ENCODE results near the gene BANP. TPM values are rescaled to one million over a fixed set of nuclear protein-coding genes. Genes with fewer than 3 reads are reported as not detected.
"Not testable (repeated sequence)": the region's sequence is repeated elsewhere in the genome, so short reads cannot be mapped to it uniquely, and the experiment has no call there.

Gene BANP
- total and polyA plus RNA-seq, 4 donors = 7.4 to 35.6 (median 19.7) TPM

DNA sequence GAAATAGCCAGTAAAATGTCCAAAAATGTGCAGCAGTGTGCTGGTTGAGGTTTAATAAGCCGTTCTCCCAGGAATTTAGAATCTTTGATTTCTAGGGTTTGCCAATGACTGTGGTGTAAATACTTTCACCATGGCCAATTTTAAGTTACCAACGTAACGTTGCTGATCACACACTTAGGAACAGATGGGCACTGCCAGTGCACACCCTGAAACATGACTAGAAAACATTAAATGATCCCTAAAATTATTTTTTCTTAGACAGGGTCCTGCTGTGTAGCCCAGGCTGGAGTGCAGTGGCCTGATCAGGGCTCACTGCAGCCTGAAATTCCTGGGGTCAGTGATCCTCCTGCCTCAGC is 18.1 kb upstream of the BANP start:
- no peak overlapping the region for H3K4me3 ChIP-seq (ENCODE audit: low read length in 2 of 2)

DNA sequence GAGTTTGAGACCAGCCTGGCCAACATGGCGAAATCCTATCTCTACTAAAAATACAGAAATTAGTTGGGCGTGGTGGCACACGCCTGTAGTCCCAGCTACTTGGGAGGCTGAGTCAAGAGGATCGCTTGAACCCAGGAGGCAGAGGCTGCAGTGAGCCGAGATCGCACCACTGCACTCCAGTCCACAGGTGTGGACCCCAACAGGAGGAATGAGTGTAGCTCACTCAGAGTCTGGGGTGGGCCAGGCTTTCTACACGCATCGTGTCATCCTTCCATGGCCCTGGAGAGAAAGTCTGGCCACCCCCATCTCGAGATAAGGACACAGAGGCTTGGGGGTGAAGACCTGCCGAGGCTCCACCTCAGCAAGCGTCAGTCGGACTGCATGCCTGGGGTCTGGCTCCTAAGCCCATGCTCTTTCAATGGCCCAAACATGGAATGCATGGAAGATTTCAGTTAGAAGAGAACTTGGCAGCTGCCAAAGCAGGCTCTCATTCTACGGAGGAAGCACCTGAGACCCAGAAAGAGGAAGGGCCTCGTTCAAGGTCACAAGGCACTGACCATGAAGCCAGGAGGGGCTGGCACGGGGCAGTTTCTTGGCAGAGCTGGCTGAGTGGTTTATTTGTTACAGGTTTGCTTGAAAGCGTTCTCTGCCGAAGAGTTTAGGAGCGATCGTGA is 16.3 kb upstream of the BANP start:
- H3K4me1 ChIP-seq (ENCODE audit: control insufficient read depth in 1 of 2, insufficient read depth in 2 of 2, low read length in 2 of 2); H3K36me3 ChIP-seq (ENCODE audit: control insufficient read depth in 1 of 2, insufficient read depth in 2 of 2, low read length in 1 of 2); intact Hi-C loops (cut with DNase I); H3K9me3 ChIP-seq (ENCODE audit: control insufficient read depth, low read length); DNase-seq; H3K27ac ChIP-seq (ENCODE audit: low read depth in 1 of 2, low read length in 2 of 2); H3K27me3 ChIP-seq (ENCODE audit: control insufficient read depth in 1 of 2, insufficient read depth in 2 of 2, low read length in 1 of 2); ATAC-seq (ENCODE audit: low FRiP score); H3K4me3 ChIP-seq (ENCODE audit: low read length in 2 of 2): not testable (repeated sequence)
- 87 to 90% methylated on average over 18 to 19 of the region's 19 CpGs for WGBS, 2 donors

More for the DNA sequence above, 18.1 kb upstream of the BANP start:
- no peaks in the 10 kb centered on the region for H3K4me1 ChIP-seq (ENCODE audit: control insufficient read depth in 1 of 2, insufficient read depth in 2 of 2, low read length in 2 of 2)
- intact Hi-C loops (cut with DNase I) = no loop called here
- H3K27me3 ChIP-seq (ENCODE audit: control insufficient read depth in 1 of 2, insufficient read depth in 2 of 2, low read length in 1 of 2) = no peaks in the 10 kb centered on the region
- 89 to 91% methylated on average over 3 of the region's 3 CpGs for WGBS, 2 donors
- H3K27ac ChIP-seq (ENCODE audit: low read depth in 1 of 2, low read length in 2 of 2) = no peak overlapping the region
- no peak for ATAC-seq (ENCODE audit: low FRiP score)
- no peaks in the 10 kb centered on the region for H3K9me3 ChIP-seq (ENCODE audit: control insufficient read depth, low read length)
- no peaks in the 10 kb centered on the region for H3K36me3 ChIP-seq (ENCODE audit: control insufficient read depth in 1 of 2, insufficient read depth in 2 of 2, low read length in 1 of 2)
- no peak for DNase-seq

DNA sequence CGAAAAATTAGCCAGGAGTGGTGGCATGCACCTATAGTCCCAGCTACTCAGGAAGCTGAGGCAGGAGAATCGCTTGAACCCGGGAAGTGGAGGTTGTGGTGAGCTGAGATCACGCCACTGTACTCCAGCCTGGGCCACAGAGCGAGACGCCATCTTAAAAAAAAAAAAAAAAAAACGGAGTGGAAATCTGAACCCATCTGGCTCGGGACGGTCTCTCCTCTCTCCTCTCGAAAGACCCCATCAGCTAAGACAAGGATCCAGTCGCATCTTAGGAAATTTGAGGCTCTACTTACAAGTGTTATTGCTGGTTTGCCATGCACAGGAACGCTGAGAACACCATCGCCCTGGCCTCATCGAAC is 15.2 kb upstream of the BANP start:
- H3K27me3 ChIP-seq (ENCODE audit: control insufficient read depth in 1 of 2, insufficient read depth in 2 of 2, low read length in 1 of 2); ATAC-seq (ENCODE audit: low FRiP score); H3K27ac ChIP-seq (ENCODE audit: low read depth in 1 of 2, low read length in 2 of 2); H3K9me3 ChIP-seq (ENCODE audit: control insufficient read depth, low read length); DNase-seq; intact Hi-C loops (cut with DNase I); H3K36me3 ChIP-seq (ENCODE audit: control insufficient read depth in 1 of 2, insufficient read depth in 2 of 2, low read length in 1 of 2); H3K4me3 ChIP-seq (ENCODE audit: low read length in 2 of 2); H3K4me1 ChIP-seq (ENCODE audit: control insufficient read depth in 1 of 2, insufficient read depth in 2 of 2, low read length in 2 of 2): not testable (repeated sequence)
- WGBS, 2 donors = 89% methylated on average over 14 of the region's 14 CpGs

DNA sequence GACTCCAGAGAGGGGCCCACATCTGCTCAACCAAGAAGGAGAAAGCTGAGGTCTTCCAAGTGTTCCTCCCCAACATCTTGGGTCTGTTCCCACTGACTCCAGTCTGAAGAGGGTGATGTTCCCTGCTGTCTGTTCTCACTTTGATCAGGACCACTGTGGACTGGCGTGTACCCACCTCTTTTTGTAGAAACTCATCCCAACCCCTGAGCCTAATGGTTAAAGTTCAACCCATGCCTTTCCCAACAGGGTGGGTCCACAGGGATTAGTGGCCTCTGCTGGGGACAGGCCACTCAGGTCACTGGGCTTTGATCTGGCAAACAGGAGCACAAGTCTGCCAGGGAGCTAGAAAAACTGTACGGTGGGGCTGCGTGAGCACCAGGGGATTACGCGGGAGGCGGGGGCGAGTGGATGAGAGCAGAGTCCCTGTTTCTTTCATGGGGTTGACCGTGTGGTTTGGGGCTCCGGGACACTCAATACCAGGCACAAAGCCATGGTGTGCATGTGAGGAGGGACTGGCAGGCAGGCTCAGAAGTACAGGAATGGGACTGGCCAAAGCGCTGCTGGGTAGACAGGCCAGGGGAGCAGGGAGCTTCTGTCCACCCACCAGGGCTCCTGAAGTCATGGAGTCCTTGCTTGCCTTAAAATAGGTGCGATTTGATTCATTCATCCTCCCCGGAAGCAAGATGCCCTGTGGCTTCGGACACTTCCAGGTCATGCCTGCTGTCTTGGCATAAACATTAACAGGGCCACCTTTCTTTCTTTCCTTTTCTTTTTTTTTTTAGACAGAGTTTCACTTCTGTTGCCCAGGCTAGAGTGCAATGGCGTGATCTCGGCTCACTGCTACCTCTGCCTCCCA is 14.6 kb upstream of the BANP start, which contains the start of gene CA5A:
Gene CA5A, minus strand, starts transcription at position 155 of the 856 bp plus-strand sequence. Its CDS starts 79 bp downstream, at position 76.
- Histone ChIP-seq H3K4me3 (ENCODE audit: low read length in 2 of 2) (no peak within 1 kb of the TSS), H3K27me3 (ENCODE audit: control insufficient read depth in 1 of 2, insufficient read depth in 2 of 2, low read length in 1 of 2) (no peaks in the 10 kb centered on the region), H3K4me1 (ENCODE audit: control insufficient read depth in 1 of 2, insufficient read depth in 2 of 2, low read length in 2 of 2) (no peaks in the 10 kb centered on the region), H3K9me3 (ENCODE audit: control insufficient read depth, low read length) (no peaks in the 10 kb centered on the region), H3K36me3 (ENCODE audit: control insufficient read depth in 1 of 2, insufficient read depth in 2 of 2, low read length in 1 of 2) (no peaks in the 10 kb centered on the region), H3K27ac (ENCODE audit: low read depth in 1 of 2, low read length in 2 of 2) (no peak within 1 kb of the TSS)
- 86 to 90% methylated on average over 15 of the region's 15 CpGs for WGBS, 2 donors
- intact Hi-C loops (cut with DNase I) = no loop called here
- DNase-seq (no peak), ATAC-seq (ENCODE audit: low FRiP score) (no peak)

DNA sequence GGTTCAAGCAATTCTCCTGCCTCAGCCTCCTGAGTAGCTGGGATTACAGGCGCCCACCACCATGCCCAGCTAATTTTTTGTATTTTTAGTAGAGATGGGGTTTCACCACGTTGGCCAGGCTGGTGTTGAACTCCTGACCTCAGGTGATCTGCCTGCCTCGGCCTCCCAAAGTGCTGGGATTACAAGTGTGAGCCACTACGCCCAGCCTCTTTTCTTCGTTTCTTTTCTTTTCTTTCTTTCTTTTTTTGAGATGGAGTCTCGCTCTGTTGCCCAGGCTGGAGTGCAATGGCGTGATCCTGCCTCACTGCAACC is 14.0 kb upstream of the BANP start:
- H3K36me3 ChIP-seq (ENCODE audit: control insufficient read depth in 1 of 2, insufficient read depth in 2 of 2, low read length in 1 of 2); H3K9me3 ChIP-seq (ENCODE audit: control insufficient read depth, low read length); H3K27ac ChIP-seq (ENCODE audit: low read depth in 1 of 2, low read length in 2 of 2); H3K27me3 ChIP-seq (ENCODE audit: control insufficient read depth in 1 of 2, insufficient read depth in 2 of 2, low read length in 1 of 2); DNase-seq; H3K4me3 ChIP-seq (ENCODE audit: low read length in 2 of 2); H3K4me1 ChIP-seq (ENCODE audit: control insufficient read depth in 1 of 2, insufficient read depth in 2 of 2, low read length in 2 of 2); ATAC-seq (ENCODE audit: low FRiP score); intact Hi-C loops (cut with DNase I): not testable (repeated sequence)
- WGBS, 2 donors = 85 to 87% methylated on average over 7 of the region's 7 CpGs

DNA sequence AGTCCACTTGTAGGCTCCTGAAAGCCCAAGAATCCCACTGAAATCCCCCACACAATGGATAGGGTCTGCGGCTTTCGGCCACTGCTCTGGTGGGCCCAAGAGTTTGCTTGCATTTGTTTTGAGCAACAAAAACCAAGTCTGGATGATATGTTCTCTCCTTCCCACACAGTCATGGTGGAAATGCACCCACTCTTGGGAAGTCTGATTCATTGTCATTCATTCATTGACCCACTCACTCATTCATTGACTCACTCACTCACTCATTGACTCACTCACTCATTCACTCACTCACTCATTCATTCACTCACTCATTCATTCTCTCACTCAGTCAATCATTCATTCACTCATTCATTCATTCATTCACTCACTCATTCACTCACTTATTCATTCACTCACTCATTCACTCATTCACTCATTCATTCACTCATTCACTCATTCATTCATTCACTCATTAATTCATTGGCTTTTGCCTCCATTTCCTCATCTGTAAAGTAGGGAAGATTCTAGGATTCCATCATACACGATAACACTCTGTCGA is 12.8 kb upstream of the BANP start:
- H3K36me3 ChIP-seq (ENCODE audit: control insufficient read depth in 1 of 2, insufficient read depth in 2 of 2, low read length in 1 of 2) = no peaks in the 10 kb centered on the region
- 93 to 96% methylated on average over 4 of the region's 4 CpGs for WGBS, 2 donors
- H3K4me1 ChIP-seq (ENCODE audit: control insufficient read depth in 1 of 2, insufficient read depth in 2 of 2, low read length in 2 of 2) = no peaks in the 10 kb centered on the region
- ATAC-seq (ENCODE audit: low FRiP score) (no peak), DNase-seq (no peak)
- H3K4me3 ChIP-seq (ENCODE audit: low read length in 2 of 2) = no peak overlapping the region
- intact Hi-C loops (cut with DNase I) = no loop called here
- no peaks in the 10 kb centered on the region for H3K27me3 ChIP-seq (ENCODE audit: control insufficient read depth in 1 of 2, insufficient read depth in 2 of 2, low read length in 1 of 2)
- no peak overlapping the region for H3K27ac ChIP-seq (ENCODE audit: low read depth in 1 of 2, low read length in 2 of 2)
- H3K9me3 ChIP-seq (ENCODE audit: control insufficient read depth, low read length) = no peaks in the 10 kb centered on the region

DNA sequence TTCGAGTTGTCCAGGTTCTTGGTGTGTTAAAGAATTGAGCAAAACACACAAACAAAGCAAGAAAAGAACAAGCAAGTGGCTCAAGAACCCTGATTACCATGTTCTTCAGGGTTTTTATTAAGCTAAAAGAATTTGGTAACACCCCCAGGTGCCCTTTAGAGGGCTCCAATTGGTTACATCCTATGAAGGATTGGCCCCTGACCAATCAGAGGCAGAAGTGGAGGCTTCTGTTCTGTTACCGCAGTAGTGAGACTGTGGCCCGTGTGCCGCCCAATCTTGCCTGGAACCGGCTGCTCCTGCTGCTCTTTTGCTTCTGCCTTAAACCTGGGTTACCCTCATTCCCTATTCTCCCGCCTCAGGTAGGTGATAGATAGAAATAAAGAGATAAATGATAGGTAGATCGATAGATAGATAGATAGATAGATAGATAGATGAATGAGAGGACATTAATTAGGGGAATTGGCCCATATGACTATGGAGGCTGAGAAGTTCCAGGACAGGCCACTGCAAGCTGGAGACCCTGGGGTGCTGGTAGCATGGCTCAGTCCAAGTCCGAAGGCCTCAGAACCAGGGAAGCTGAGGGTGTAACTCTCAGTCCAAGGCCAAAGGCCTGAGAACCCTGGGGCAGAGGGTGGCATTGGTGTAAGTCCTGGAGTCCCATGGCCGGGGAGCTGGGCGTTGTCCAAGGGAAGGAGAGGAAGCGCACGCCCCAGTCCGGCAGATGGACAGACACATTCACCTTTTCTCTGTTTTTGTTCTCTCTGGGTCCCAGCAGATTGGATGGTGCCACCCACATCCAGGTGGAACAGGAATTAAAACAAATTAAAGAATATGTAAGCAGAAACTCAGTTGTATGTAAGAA is 11.4 kb upstream of the BANP start:
- intact Hi-C loops (cut with DNase I) = no loop called here
- no peaks in the 10 kb centered on the region for H3K36me3 ChIP-seq (ENCODE audit: control insufficient read depth in 1 of 2, insufficient read depth in 2 of 2, low read length in 1 of 2)
- H3K9me3 ChIP-seq (ENCODE audit: control insufficient read depth, low read length) = no peaks in the 10 kb centered on the region
- WGBS, 2 donors = 89 to 91% methylated on average over 13 of the region's 13 CpGs
- no peak overlapping the region for H3K27ac ChIP-seq (ENCODE audit: low read depth in 1 of 2, low read length in 2 of 2)
- H3K4me3 ChIP-seq (ENCODE audit: low read length in 2 of 2) = no peak overlapping the region
- DNase-seq (no peak), ATAC-seq (ENCODE audit: low FRiP score) (no peak)
- H3K4me1 ChIP-seq (ENCODE audit: control insufficient read depth in 1 of 2, insufficient read depth in 2 of 2, low read length in 2 of 2) = no peaks in the 10 kb centered on the region
- H3K27me3 ChIP-seq (ENCODE audit: control insufficient read depth in 1 of 2, insufficient read depth in 2 of 2, low read length in 1 of 2) = no peaks in the 10 kb centered on the region

DNA sequence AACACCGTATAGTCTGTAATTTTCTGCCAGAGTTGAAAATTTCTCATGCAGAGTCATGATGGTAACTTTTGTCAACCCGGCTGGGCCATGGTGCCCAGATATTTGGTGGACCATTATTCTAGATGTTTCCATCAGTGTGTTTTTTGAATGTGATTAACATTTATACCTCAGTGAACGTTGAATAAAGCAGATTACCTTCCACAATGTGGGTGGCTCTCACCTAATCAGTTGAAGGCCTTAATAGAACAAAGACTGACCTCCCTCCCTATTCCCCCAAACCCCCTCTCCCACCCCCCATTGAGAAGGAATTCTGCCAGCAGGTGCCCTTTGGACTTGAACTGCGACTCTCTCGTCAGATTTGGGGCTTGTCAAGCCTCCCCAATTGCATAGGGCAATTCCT is 8.6 kb upstream of the BANP start:
- no peaks in the 10 kb centered on the region for H3K27me3 ChIP-seq (ENCODE audit: control insufficient read depth in 1 of 2, insufficient read depth in 2 of 2, low read length in 1 of 2)
- 74 to 76% methylated on average over 5 of the region's 5 CpGs for WGBS, 2 donors
- intact Hi-C loops (cut with DNase I) = no loop called here
- H3K9me3 ChIP-seq (ENCODE audit: control insufficient read depth, low read length) = no peaks in the 10 kb centered on the region
- no peak overlapping the region for H3K4me3 ChIP-seq (ENCODE audit: low read length in 2 of 2)
- DNase-seq = no peak
- H3K36me3 ChIP-seq (ENCODE audit: control insufficient read depth in 1 of 2, insufficient read depth in 2 of 2, low read length in 1 of 2) = no peaks in the 10 kb centered on the region
- no peaks in the 10 kb centered on the region for H3K4me1 ChIP-seq (ENCODE audit: control insufficient read depth in 1 of 2, insufficient read depth in 2 of 2, low read length in 2 of 2)
- ATAC-seq (ENCODE audit: low FRiP score) = no peak
- H3K27ac ChIP-seq (ENCODE audit: low read depth in 1 of 2, low read length in 2 of 2) = no peak overlapping the region

All from aorta (tissue), 5 donors.